Motor neuron (in vitro differentiated cells): Measurements from ENCODE around the gene CBX8. TPM values are rescaled to one million over a fixed set of nuclear protein-coding genes. Genes with fewer than 3 reads are reported as not detected.

Experiments used
- ATAC-seq, 8 experiments: fragments of 200-7000 bp; cut with Tn5 transposase; replicated peaks in 6 of 8; 2 replicates each; pipeline ENCODE4 v1.8.0; 2021; ENCODE audit warnings: mild to moderate bottlenecking in 8 of 8, moderate library complexity in 8 of 8
- H3K27ac ChIP-seq, 2 donors: fragments of 250-450 bp; sonication (Bioruptor Pico); 2 replicates each; pipeline ENCODE4 v1.9.0; 2021; ENCODE audit warnings: antibody characterized with exemption in 2 of 2, mild to moderate bottlenecking in 2 of 2, moderate library complexity in 1 of 2
- H3K4me1 ChIP-seq, 2 donors: fragments of 250-450 bp; sonication (Bioruptor Pico); replicated peaks in 1 of 2; 2 replicates each; pipeline ENCODE4 v1.6.1; 2021; ENCODE audit warnings: antibody characterized with exemption in 2 of 2, mild to moderate bottlenecking in 2 of 2, moderate library complexity in 1 of 2
- H3K4me3 ChIP-seq, 5 donors: fragments of 250-450 bp; sonication (Bioruptor Pico); 2 replicates each; pipeline ENCODE4 v1.9.0; 2021; ENCODE audit warnings: antibody characterized with exemption in 5 of 5, mild to moderate bottlenecking in 5 of 5, moderate library complexity in 4 of 5
- WGBS, 10 experiments: fragments of 450-650 bp; shearing (Covaris generic); methylation state at CpG; one replicate each; pipeline ENCODE4 v1.0.0; 2022; 5-methylcytosine and 5-hydroxymethylcytosine counted together
- in situ Hi-C, 9 experiments: fragments of 400-800 bp; cut with MboI; loops; one replicate each; pipeline ENCODE4 v1.15.0; 2021; ENCODE audit warnings: low sequenced_read_pairs in 9 of 9, low pct_unique_long_range_greater_than_20kb in 2 of 9; ENCODE audit not compliant: unreplicated experiment in 9 of 9
- total RNA-seq, 8 experiments: library from RNA; unstranded; fragments of 300-600 nt; gene quantifications; 2 replicates each; pipeline versions ENCODE4 v1.2.3 to v1.2.4, GENCODE V29; 2022

Gene CBX8
- total RNA-seq, 8 experiments from 2014 or later: 4.4 to 16.4 (median 11.9) TPM

- no peak for ATAC-seq
- Histone ChIP-seq H3K4me3 (no peak overlapping the region), H3K4me1 (peaks cover 11 to 14% of the 10 kb centered on the region in 2 donors), H3K27ac (no peak overlapping the region)
- 60 to 100% (median 90%) methylated on average over 1 to 17 of the region's 17 CpGs for WGBS, 10 experiments
- in situ Hi-C loops: loop anchor here in 3 of 9 experiments (25.0 kb wide), 1 partner anchor 165 kb away; no protein-coding TSS in a partner anchor
Measured at GRCh38 chr17:79822583-79823124, 25.8 kb upstream of the CBX8 start.

- Histone ChIP-seq H3K4me1 (peaks cover 11 to 12% of the 10 kb centered on the region in 2 donors), H3K4me3 (no peak overlapping the region), H3K27ac (no peak overlapping the region)
- ATAC-seq: no peak
- in situ Hi-C loops: loop anchor here in 3 of 9 experiments (25.0 kb wide), 1 partner anchor 166 kb away; no protein-coding TSS in a partner anchor
- WGBS, 10 experiments: 29 to 90% (median 64%) methylated on average over 1 to 6 of the region's 12 CpGs; no CpG with 5 or more reads in 1 of the 10 experiments
Measured at GRCh38 chr17:79821331-79822095, 24.6 kb upstream of the CBX8 start.

DNA sequence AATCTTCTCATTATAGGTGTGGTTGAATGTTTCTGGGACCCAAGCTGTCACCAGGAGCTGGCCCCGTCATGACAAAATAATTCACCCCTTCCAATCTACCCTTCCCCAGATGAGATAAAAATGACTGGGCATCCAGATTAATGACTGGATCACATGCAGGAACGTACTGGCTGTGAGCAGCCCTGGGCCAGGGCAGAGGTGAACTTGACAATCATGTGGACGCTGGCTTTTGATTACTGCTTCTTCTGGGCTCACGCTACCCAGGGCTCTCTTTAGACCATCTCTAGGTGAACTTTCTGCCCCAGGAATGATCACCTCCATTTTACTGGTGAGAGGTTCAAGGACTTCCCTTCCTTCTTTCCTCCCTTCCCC, 24.1 kb upstream of the CBX8 start:
- ATAC-seq: no peak
- 53 to 90% (median 79%) methylated on average over 1 to 4 of the region's 4 CpGs; no CpG with 5 or more reads in 1 of the 10 experiments for WGBS, 10 experiments
- in situ Hi-C loops: loop anchor here in 3 of 9 experiments (25.0 kb wide), 1 partner anchor 166 kb away; no protein-coding TSS in a partner anchor
- H3K4me1 ChIP-seq: peaks cover 5 to 6% of the 10 kb centered on the region in 2 donors
- no peak overlapping the region for H3K27ac ChIP-seq
- no peak overlapping the region for H3K4me3 ChIP-seq

DNA sequence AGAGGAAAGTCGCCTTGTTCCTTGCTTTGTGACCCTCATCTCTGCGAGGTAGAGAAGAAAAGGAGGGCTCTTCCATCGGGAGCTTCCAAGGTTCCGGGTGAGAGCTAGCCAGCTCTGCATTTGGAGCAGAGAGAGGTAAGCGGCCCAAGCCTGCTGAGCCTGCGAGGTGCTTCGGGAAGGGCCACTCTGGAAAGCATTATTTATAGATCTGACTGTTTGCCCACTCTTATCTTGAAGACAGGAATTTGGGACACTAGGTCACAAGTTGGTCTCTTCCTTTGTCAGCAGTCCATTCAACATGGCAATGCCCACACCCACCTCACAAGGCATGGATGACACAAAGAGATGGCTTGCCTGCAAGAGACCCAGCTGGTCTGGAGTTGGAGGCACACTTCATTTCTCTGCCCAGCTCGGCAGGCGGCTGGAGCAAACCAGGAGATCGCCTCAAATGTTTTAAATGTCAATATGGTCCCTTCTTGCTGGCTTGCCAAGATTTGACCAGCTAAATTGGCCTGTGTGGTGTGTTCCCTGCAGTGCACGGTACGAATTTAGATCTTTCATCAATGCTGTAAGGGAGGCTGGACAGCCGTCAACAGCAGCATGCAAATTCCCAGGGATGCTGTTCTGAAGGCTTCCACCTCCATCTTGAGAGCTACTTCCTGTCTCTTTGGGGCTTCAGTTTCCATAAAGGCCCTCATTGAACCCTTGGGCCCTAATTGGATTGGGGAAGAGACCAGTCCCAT, 22.8 kb upstream of the CBX8 start:
- no peak overlapping the region for H3K27ac ChIP-seq
- no peak overlapping the region for H3K4me3 ChIP-seq
- WGBS, 10 experiments: 63 to 100% (median 67%) methylated on average over 1 to 11 of the region's 13 CpGs; no CpG with 5 or more reads in 3 of the 10 experiments
- no peak for ATAC-seq
- in situ Hi-C loops: loop anchor here in 3 of 9 experiments (25.0 kb wide), 1 partner anchor 168 kb away; no protein-coding TSS in a partner anchor
- H3K4me1 ChIP-seq: peaks cover under 1 to 8% of the 10 kb centered on the region in 2 donors

DNA sequence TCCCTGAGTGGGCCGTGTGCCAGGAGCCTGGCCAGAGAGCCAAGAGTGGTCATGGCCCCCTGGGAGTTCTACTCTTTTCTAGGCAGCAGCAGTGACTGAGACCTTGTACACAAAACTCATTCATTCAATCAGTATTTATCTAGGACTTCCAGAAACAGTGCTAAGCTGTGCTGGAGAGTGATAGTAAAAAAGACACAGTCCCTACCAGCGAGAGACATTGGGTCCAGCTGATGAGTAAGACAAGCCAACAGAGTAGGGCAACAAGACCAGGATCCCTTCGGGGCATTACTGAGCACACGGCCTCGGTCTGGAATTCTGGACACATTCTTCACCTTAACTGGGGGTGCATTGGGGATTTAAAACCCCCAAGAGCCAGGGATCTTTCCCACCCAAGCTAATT, 22.2 kb upstream of the CBX8 start:
- no peak overlapping the region for H3K27ac ChIP-seq
- 0 to 100% (median 69%) methylated on average over 1 to 5 of the region's 5 CpGs; no CpG with 5 or more reads in 3 of the 10 experiments for WGBS, 10 experiments
- ATAC-seq: no peak
- in situ Hi-C loops: loop anchor here in 3 of 9 experiments (25.0 kb wide), 1 partner anchor 168 kb away; no protein-coding TSS in a partner anchor
- no peak overlapping the region for H3K4me3 ChIP-seq
- peaks cover 7 to 15% of the 10 kb centered on the region in 2 donors for H3K4me1 ChIP-seq

- no peak for ATAC-seq
- in situ Hi-C loops: loop anchor here in 3 of 9 experiments (25.0 kb wide), 1 partner anchor 169 kb away; no protein-coding TSS in a partner anchor
- 40 to 100% (median 71%) methylated on average over 1 to 10 of the region's 12 CpGs; no CpG with 5 or more reads in 3 of the 10 experiments for WGBS, 10 experiments
Measured at GRCh38 chr17:79818026-79818758, 21.3 kb upstream of the CBX8 start.

DNA sequence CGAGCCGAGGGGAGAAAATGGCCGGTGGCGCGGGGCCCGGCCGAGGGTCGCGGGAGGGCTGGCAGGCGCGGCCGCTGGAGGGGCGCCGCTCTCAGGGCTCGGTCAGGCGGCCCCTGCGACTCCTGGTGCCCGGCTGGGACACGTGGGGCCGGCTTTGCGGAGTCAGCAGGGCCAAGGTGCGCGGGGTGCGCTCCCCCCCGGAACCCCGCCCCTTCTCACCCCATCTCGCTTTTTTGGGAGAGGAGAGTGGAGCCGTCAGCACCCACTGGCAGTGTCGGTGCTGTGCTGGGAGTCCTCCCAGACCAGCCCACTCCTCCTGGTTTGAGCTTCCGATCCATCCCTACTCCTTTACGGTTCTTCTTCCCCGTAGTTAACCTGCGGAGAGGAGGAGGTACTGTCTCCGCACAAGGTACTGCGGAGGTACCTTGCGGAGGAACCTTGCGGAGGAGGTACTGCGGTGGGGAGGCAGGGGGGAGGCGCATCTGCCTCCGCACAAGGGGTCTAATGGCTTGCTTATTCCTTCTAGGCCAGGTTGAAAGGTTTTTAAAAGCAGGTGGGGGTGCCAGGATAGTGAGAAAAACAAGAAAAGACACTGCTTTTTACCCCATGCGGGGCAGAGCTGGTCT, 19.1 kb upstream of the CBX8 start:
- Histone ChIP-seq H3K4me1 (peaks cover 38 to 40% of the 10 kb centered on the region in 2 donors), H3K4me3 (no peak overlapping the region), H3K27ac (no peak overlapping the region)
- 13 to 100% methylated on average over 1 to 3 of the region's 41 CpGs; no CpG with 5 or more reads in 8 of the 10 experiments for WGBS, 10 experiments
- no peak for ATAC-seq
- in situ Hi-C loops: loop anchor here in 3 of 9 experiments (25.0 kb wide), 1 partner anchor 171 kb away; no protein-coding TSS in a partner anchor

More at GRCh38 chr17:79818026-79818758, 21.3 kb upstream of the CBX8 start:
- no peak overlapping the region for H3K4me3 ChIP-seq
- no peak overlapping the region for H3K27ac ChIP-seq
- peaks cover 16 to 22% of the 10 kb centered on the region in 2 donors for H3K4me1 ChIP-seq

DNA sequence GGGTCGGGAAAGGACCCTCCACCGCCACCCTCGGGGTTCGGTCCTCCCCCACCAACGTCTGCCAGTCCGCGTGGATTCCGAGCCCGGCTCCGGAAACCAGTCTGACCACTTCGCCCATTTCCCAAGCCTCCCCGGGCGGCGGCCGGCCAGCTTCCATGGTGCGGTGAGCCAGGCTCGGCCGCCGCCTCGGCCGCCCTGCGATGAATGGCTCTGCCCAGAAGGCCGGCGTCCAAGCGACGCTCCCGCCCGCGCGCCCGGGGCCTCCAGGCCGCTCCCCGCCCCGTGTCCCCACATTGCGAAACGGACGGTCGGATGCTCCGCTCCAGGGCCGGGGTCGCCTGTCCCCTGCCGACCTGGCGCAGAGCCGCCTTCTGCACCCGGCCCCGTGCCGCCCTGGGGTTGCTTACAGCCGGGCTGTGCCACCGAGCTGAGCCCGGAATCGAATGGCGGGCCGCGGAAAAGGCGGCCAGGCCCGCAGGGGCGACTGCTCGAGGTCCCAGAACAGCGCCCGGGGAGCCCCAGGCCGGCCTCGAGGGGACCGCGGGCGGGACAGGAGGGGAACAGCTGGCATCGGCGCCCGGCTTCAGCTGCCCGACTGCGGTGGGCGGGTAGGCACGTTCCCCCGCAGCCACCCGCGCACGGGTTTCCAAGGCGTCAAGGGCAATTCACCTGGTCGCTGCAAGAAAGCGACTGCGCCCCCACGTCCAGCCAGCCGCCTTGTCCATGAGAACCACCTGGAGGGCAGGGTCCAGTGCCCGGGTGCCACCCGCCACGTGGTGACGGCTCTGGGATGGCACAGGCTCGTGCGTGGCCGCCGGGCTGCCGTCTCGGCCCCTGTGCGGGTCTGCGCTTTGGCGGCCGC, 18.3 kb upstream of the CBX8 start:
- Histone ChIP-seq H3K4me1 (peaks cover 40% of the 10 kb centered on the region in 2 donors), H3K27ac (no peak overlapping the region), H3K4me3 (no peak overlapping the region)
- 2 to 100% (median 42%) methylated on average over 1 to 18 of the region's 96 CpGs; no CpG with 5 or more reads in 5 of the 10 experiments for WGBS, 10 experiments
- in situ Hi-C loops: loop anchor here in 3 of 9 experiments (25.0 kb wide), 1 partner anchor 172 kb away; no protein-coding TSS in a partner anchor
- ATAC-seq: peak in 2 of 8 experiments; percentile 51 to 57

GRCh38 chr17:79814127-79814973, 17.5 kb upstream of the CBX8 start:
- H3K4me1 ChIP-seq: peaks cover 43 to 44% of the 10 kb centered on the region in 2 donors
- peak overlapping the region in 1 of 2 donors; percentile 90 for H3K27ac ChIP-seq
- no peak for ATAC-seq
- in situ Hi-C loops: loop anchor here in 3 of 9 experiments (25.0 kb wide), 1 partner anchor 173 kb away; no protein-coding TSS in a partner anchor
- 0 to 50% (median 40%) methylated on average over 2 to 11 of the region's 43 CpGs; no CpG with 5 or more reads in 4 of the 10 experiments for WGBS, 10 experiments
- H3K4me3 ChIP-seq: no peak overlapping the region
